ENCODE measurements around the gene MOV10L1.
"Not testable (repeated sequence)": the region's sequence is repeated elsewhere in the genome, so short reads cannot be mapped to it uniquely, and the experiment has no call there.

MOV10L1 gene

GRCh38 chr22:50192436-50193204 lies 102.8 kb downstream of the MOV10L1 start:
- no peak for DNase-seq

- no peak for DNase-seq
Observed at GRCh38 chr22:50193621-50194020, 103.8 kb downstream of the MOV10L1 start.

GRCh38 chr22:50194037-50194805 lies 104.4 kb downstream of the MOV10L1 start:
- no peak for DNase-seq

GRCh38 chr22:50196256-50196655 lies 106.5 kb downstream of the MOV10L1 start:
- DNase-seq = no peak

GRCh38 chr22:50197000-50197800 lies 107.4 kb downstream of the MOV10L1 start:
- DNase-seq = no peak

- no peak for DNase-seq
Observed at GRCh38 chr22:50197856-50198623, 108.2 kb downstream of the MOV10L1 start.

GRCh38 chr22:50198624-50199017 lies 108.8 kb downstream of the MOV10L1 start:
- DNase-seq = no peak

GRCh38 chr22:50199251-50199721 lies 109.5 kb downstream of the MOV10L1 start:
- no peak for DNase-seq

GRCh38 chr22:50199829-50200460 lies 110.1 kb downstream of the MOV10L1 start:
- DNase-seq = no peak

- DNase-seq = peak; percentile 89
Observed at GRCh38 chr22:50200461-50201190, 110.8 kb downstream of the MOV10L1 start, which contains the start of gene SELENOO. TSS of gene SELENOO (plus strand) at chr22:50201011. CDS start at chr22:50201037, 26 bp downstream.

- peak; percentile 5 for DNase-seq
Observed at GRCh38 chr22:50201191-50202129, 111.7 kb downstream of the MOV10L1 start.

GRCh38 chr22:50202130-50202666 lies 112.4 kb downstream of the MOV10L1 start:
- DNase-seq = no peak

- DNase-seq = no peak
Observed at GRCh38 chr22:50203288-50203687, 113.5 kb downstream of the MOV10L1 start.

- DNase-seq = no peak
Observed at GRCh38 chr22:50204571-50204970, 114.8 kb downstream of the MOV10L1 start.

- not testable (repeated sequence) for DNase-seq
Observed at GRCh38 chr22:50204998-50205397, 115.2 kb downstream of the MOV10L1 start.

- no peak for DNase-seq
Observed at GRCh38 chr22:50205781-50206569, 116.2 kb downstream of the MOV10L1 start.

GRCh38 chr22:50206599-50206998 lies 116.8 kb downstream of the MOV10L1 start:
- DNase-seq = no peak

GRCh38 chr22:50207383-50208140 lies 117.8 kb downstream of the MOV10L1 start:
- DNase-seq = no peak
